IMR-90 (cell line): Measurements from ENCODE around the gene JSRP1. TPM values are rescaled to one million over a fixed set of nuclear protein-coding genes. Genes with fewer than 3 reads are reported as not detected.

Experiments
- ATAC-seq: fragments of 200-7000 bp; cut with Tn5 transposase; 2 replicates; pipeline ENCODE4 v1.9.1; 2020; ENCODE audit warnings: low read depth, mild to moderate bottlenecking, moderate library complexity
- BruUV-seq: library from RNA; stranded (reverse); fragments of 400-500 nt; replicated peaks from 2 replicates; lab custom pipeline; 2021; lab: Mats Ljungman, UMichigan
- CTCF ChIA-PET: fragments of 300-600 bp; formaldehyde crosslinking; extraction: SDS; loops from one replicate; lab custom pipeline; 2021; ENCODE audit warnings: antibody characterized with exemption; lab: Yijun Ruan, JAX
- POLR2A ChIA-PET: fragments of 300-600 bp; sonication (Branson Sonifier 250); formaldehyde crosslinking; loops from one replicate; lab custom pipeline; 2022; ENCODE audit warnings: antibody characterized with exemption; ENCODE audit not compliant: unreplicated experiment; lab: Charles Lee
- DNase-seq: peaks from one replicate; pipeline ENCODE4 v3.0.0; 2013
- H2AFZ ChIP-seq: replicated peaks from 2 replicates; pipeline ENCODE3; 2013; ENCODE audit warnings: low read length, mild to moderate bottlenecking; ENCODE audit not compliant: poor library complexity
- H2AK5ac ChIP-seq: 2 replicates; pipeline ENCODE4 v1.6.1; 2013; ENCODE audit warnings: low read depth, low read length, inconsistent platforms
- H2AK9ac ChIP-seq: replicated peaks from 2 replicates; pipeline ENCODE3; 2013; ENCODE audit warnings: mild to moderate bottlenecking, low read depth, low read length, moderate library complexity; ENCODE audit not compliant: poor library complexity
- H2BK120ac ChIP-seq: 2 replicates; pipeline ENCODE4 v1.6.1; 2013; ENCODE audit warnings: low read depth, low read length, inconsistent platforms
- H2BK15ac ChIP-seq: 3 replicates; pipeline ENCODE4 v1.6.1; 2013; ENCODE audit warnings: low read depth, low read length, inconsistent platforms
- H2BK20ac ChIP-seq: 2 replicates; pipeline ENCODE4 v1.6.1; 2013; ENCODE audit warnings: low read depth, mild to moderate bottlenecking, inconsistent platforms, low read length, moderate library complexity
- H2BK5ac ChIP-seq: 2 replicates; pipeline ENCODE4 v1.6.1; 2013; ENCODE audit warnings: mild to moderate bottlenecking, low read depth, low read length, inconsistent platforms; ENCODE audit not compliant: poor library complexity, severe bottlenecking
- H3K14ac ChIP-seq: replicated peaks from 2 replicates; pipeline ENCODE4 v1.6.1; 2013; ENCODE audit warnings: low read depth, low read length, inconsistent platforms
- H3K18ac ChIP-seq: 2 replicates; pipeline ENCODE4 v1.6.1; 2013; ENCODE audit warnings: low read depth, low read length, control low read depth
- H3K23ac ChIP-seq: 2 replicates; pipeline ENCODE4 v1.6.1; 2013; ENCODE audit warnings: low read depth, low read length, inconsistent platforms
- H3K27ac ChIP-seq: 2 replicates; pipeline ENCODE4 v1.5.1; 2013; ENCODE audit warnings: mild to moderate bottlenecking, control low read depth, low read length; ENCODE audit not compliant: insufficient read depth
- H3K27me3 ChIP-seq: 2 replicates; pipeline ENCODE4 v1.6.1; 2013; ENCODE audit warnings: low read length; ENCODE audit not compliant: control insufficient read depth, insufficient read depth
- H3K36me3 ChIP-seq: 2 replicates; pipeline ENCODE4 v1.6.1; 2013; ENCODE audit warnings: low read length, mixed read lengths; ENCODE audit not compliant: control insufficient read depth, insufficient read depth
- H3K4ac ChIP-seq: 2 replicates; pipeline ENCODE4 v1.6.1; 2013; ENCODE audit warnings: low read depth, low read length, inconsistent platforms
- H3K4me1 ChIP-seq: 2 replicates; pipeline ENCODE4 v1.6.1; 2013; ENCODE audit warnings: low read length, mixed read lengths; ENCODE audit not compliant: control insufficient read depth, insufficient read depth
- H3K4me2 ChIP-seq: 2 replicates; pipeline ENCODE4 v1.6.1; 2013; ENCODE audit warnings: low read depth, mild to moderate bottlenecking, control low read depth, low read length, moderate library complexity
- H3K4me3 ChIP-seq: 2 replicates; pipeline ENCODE4 v1.5.1; 2013; ENCODE audit warnings: low read depth, mild to moderate bottlenecking, control low read depth, low read length, moderate library complexity; ENCODE audit not compliant: insufficient read depth
- H3K56ac ChIP-seq: 2 replicates; pipeline ENCODE4 v1.6.1; 2013; ENCODE audit warnings: low read length, inconsistent platforms; ENCODE audit not compliant: insufficient read depth; ENCODE audit errors: extremely low read depth
- H3K79me1 ChIP-seq, 2 experiments: 2 replicates each; pipeline ENCODE4 v1.6.1; 2013; ENCODE audit warnings: low read length in 2 of 2, inconsistent platforms in 1 of 2, low read depth in 1 of 2
- H3K9ac ChIP-seq: 2 replicates; pipeline ENCODE4 v1.6.1; 2013; ENCODE audit warnings: low read depth, low read length, control low read depth
- H3K9me1 ChIP-seq: 2 replicates; pipeline ENCODE4 v1.6.1; 2013; ENCODE audit warnings: low read length, inconsistent platforms; ENCODE audit not compliant: insufficient read depth
- H3K9me3 ChIP-seq: 2 replicates; pipeline ENCODE4 v1.6.1; 2013; ENCODE audit warnings: low read length; ENCODE audit not compliant: control insufficient read depth, insufficient read depth
- H4K20me1 ChIP-seq: 2 replicates; pipeline ENCODE4 v1.6.1; 2013; ENCODE audit warnings: low read length, inconsistent platforms; ENCODE audit not compliant: insufficient read depth
- H4K5ac ChIP-seq: 2 replicates; pipeline ENCODE4 v1.6.1; 2013; ENCODE audit warnings: mild to moderate bottlenecking, low read depth, low read length, control low read depth
- H4K8ac ChIP-seq, 2 experiments: 2 replicates each; pipeline ENCODE4 v1.6.1; 2013; ENCODE audit warnings: low read depth in 2 of 2, low read length in 2 of 2, control low read depth in 1 of 2, inconsistent platforms in 1 of 2
- H4K91ac ChIP-seq: 2 replicates; pipeline ENCODE4 v1.6.1; 2013; ENCODE audit warnings: low read depth, low read length, inconsistent platforms; ENCODE audit not compliant: insufficient read depth
- CEBPB ChIP-seq: IDR thresholded peaks from 2 replicates; pipeline ENCODE4 v1.6.1; 2012; ENCODE audit warnings: low read depth, low read length, improper control_type of control experiment
- MXI1 ChIP-seq: IDR thresholded peaks from 2 replicates; pipeline ENCODE4 v1.6.1; 2012; ENCODE audit warnings: low read depth, mild to moderate bottlenecking, low read length, moderate library complexity, borderline replicate concordance
- RFX5 ChIP-seq: IDR thresholded peaks from 2 replicates; pipeline ENCODE4 v1.8.0; 2012; ENCODE audit warnings: low read depth, mild to moderate bottlenecking, low read length, moderate library complexity
- WGBS, 2 experiments: methylation state at CpG; one replicate each; pipeline versions ENCODE4 v1.1.5 to v1.1.7; 2013; ENCODE audit warnings: missing lambda C conversion rate in 2 of 2; ENCODE audit not compliant: insufficient read length in 1 of 2; ENCODE audit errors: extremely low coverage in 2 of 2; 5-methylcytosine and 5-hydroxymethylcytosine counted together
- dilution Hi-C: fragments of 300-500 bp; cut with HindIII; formaldehyde crosslinking; loops from one replicate; pipeline ENCODE4 v1.14.3; 2018; ENCODE audit warnings: low sequenced_read_pairs; ENCODE audit not compliant: unreplicated experiment
- in situ Hi-C: fragments of 300-500 bp; cut with MboI; formaldehyde crosslinking; loops from 3 replicates; pipeline ENCODE4 v1.14.3; 2019; ENCODE audit warnings: low sequenced_read_pairs, inconsistent platforms, mixed read lengths
- intact Hi-C: fragments of 100-400 bp; cut with micrococcal nuclease; formaldehyde crosslinking; loops from 2 replicates; pipeline ENCODE4 v1.10.0; 2022
- polyA plus RNA-seq, 3 experiments: library from polyadenylated mRNA; depleted of rRNA; stranded (reverse); fragments of >200 nt; gene quantifications; 2 replicates each; pipeline ENCODE4 v1.2.3, GENCODE V29; 2012; ENCODE audit warnings: low replicate concordance in 1 of 3
- total RNA-seq: library from RNA; depleted of rRNA; stranded (reverse); fragments of >200 nt; gene quantifications from 2 replicates; pipeline ENCODE4 v1.2.3, GENCODE V29; 2012

JSRP1 gene
- total and polyA plus RNA-seq, 2 of the 4 experiments (the other 2 are of a cell fraction): not detected

GRCh38 chr19:2212861-2213711 lies 43.1 kb downstream of the JSRP1 start:
- intact Hi-C loops: no loop called here
- no peak overlapping the region for H2BK20ac ChIP-seq
- H2BK15ac ChIP-seq: no peak overlapping the region
- H3K4me3 ChIP-seq: no peak overlapping the region
- no peak overlapping the region for H4K5ac ChIP-seq
- no peak overlapping the region for H3K9ac ChIP-seq
- H3K18ac ChIP-seq: no peak overlapping the region
- no peak overlapping the region for H4K8ac ChIP-seq
- no peak for ATAC-seq
- H3K79me1 ChIP-seq: peaks cover 13 to 55% of the 10 kb centered on the region in 2 experiments
- BruUV-seq: no TSS peak
- H3K56ac ChIP-seq: no peak overlapping the region
- H3K14ac ChIP-seq: no peak overlapping the region
- in situ Hi-C loops: no loop called here
- no peak for TF ChIP-seq CEBPB
- TF ChIP-seq MXI1: no peak
- no peak for TF ChIP-seq RFX5
- POLR2A ChIA-PET: no interaction called here
- no peak overlapping the region for H3K27ac ChIP-seq
- dilution Hi-C loops: no loop called here
- no peaks in the 10 kb centered on the region for H3K9me1 ChIP-seq
- H2BK5ac ChIP-seq: no peak overlapping the region
- no peak overlapping the region for H2AK5ac ChIP-seq
- no peak overlapping the region for H2AFZ ChIP-seq
- no peak for DNase-seq
- no peaks in the 10 kb centered on the region for H3K9me3 ChIP-seq
- H3K36me3 ChIP-seq: peaks cover 66% of the 10 kb centered on the region
- no peak overlapping the region for H3K4ac ChIP-seq
- H3K4me1 ChIP-seq: peaks cover 5% of the 10 kb centered on the region
- peak overlapping the region; percentile 10 for H2AK9ac ChIP-seq
- 94% methylated on average over 15 of the region's 21 CpGs; no CpG with 5 or more reads in 1 of the 2 experiments for WGBS, 2 experiments
- H3K23ac ChIP-seq: no peak overlapping the region
- H3K4me2 ChIP-seq: no peak overlapping the region
- H4K91ac ChIP-seq: no peak overlapping the region
- H3K27me3 ChIP-seq: no peaks in the 10 kb centered on the region
- H4K20me1 ChIP-seq: no peaks in the 10 kb centered on the region
- H2BK120ac ChIP-seq: no peak overlapping the region
- CTCF ChIA-PET: interaction anchor here (0.6 kb wide), 1 partner anchor 179 kb away, joined by 3 read pairs; no protein-coding TSS in a partner anchor
